Measurements from ENCODE around the gene MSLN.

The MSLN gene

GRCh38 chr16:723695-724094 lies 36.8 kb upstream of the MSLN start:
- no peak for FAIRE-seq

GRCh38 chr16:724188-725040 lies 36.1 kb upstream of the MSLN start:
- FAIRE-seq: no peak

- FAIRE-seq: no peak
Measured at GRCh38 chr16:725041-725376, 35.5 kb upstream of the MSLN start.

- FAIRE-seq: no peak
Measured at GRCh38 chr16:725463-726187, 34.9 kb upstream of the MSLN start.

GRCh38 chr16:726188-726437 lies 34.4 kb upstream of the MSLN start:
- FAIRE-seq: no peak

GRCh38 chr16:726438-727290 lies 33.9 kb upstream of the MSLN start, which contains the start of the genes CCDC78 and HAGHL:
CCDC78 (minus strand) TSS chr16:726443; CDS start chr16:726367, 76 bp downstream.
HAGHL (plus strand) TSS chr16:727106; CDS start chr16:727510, 404 bp downstream.
- no peak for FAIRE-seq

DNA sequence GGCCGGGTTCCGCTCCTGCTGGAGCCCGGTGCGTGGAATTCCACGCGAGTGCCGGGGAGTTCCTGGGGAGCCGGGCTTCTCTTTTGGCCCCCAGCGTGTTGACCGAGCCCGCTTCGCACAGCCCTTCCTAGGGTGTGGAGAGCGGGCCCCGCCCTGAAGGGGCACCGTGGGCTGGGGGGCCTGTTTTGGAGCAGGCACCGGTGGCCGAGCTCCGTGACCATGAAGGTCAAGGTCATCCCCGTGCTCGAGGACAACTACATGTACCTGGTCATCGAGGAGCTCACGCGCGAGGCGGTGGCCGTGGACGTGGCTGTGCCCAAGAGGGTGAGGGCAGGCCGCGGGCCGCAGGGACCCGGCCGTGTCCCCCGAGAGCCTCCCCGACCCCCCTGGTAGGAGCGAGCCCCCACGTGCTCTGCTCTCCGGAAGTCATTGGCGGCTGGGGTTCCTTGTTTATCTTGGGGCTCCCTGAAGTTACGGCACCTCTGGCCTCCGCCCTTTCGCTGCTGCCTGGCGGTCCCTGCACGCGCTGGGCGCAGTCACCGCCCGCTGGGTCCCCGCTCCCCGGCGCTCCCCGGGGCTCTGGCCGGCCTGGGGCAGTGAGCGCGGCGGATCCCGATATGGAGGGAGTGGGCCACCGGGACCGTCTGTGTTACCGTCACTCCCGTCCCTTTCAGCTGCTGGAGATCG lies 33.1 kb upstream of the MSLN start:
- no peak for FAIRE-seq

DNA sequence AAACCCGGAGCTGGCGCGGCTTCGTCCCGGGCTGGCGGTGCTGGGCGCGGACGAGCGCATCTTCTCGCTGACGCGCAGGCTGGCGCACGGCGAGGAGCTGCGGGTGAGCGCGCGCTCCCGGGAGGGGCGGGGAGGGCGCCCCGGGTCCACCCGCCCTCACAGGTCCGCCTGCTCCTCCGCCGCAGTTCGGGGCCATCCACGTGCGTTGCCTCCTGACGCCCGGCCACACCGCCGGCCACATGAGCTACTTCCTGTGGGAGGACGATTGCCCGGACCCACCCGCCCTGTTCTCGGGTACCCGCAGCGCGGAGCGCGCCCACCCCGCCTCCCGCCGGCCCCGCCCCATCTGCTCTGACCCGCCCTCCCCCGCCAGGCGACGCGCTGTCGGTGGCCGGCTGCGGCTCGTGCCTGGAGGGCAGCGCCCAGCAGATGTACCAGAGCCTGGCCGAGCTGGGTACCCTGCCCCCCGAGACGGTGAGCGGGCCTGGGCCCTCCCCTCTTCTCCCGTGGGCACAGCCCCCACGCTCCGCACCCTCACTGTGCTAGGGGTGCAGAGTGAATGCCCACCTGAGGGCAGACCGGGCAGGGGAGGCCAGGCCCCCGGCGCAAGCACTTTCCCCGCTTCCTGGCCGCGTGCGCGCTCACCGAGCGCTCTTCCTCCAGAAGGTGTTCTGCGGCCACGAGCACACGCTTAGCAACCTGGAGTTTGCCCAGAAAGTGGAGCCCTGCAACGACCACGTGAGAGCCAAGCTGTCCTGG lies 32.2 kb upstream of the MSLN start:
- no peak for FAIRE-seq

DNA sequence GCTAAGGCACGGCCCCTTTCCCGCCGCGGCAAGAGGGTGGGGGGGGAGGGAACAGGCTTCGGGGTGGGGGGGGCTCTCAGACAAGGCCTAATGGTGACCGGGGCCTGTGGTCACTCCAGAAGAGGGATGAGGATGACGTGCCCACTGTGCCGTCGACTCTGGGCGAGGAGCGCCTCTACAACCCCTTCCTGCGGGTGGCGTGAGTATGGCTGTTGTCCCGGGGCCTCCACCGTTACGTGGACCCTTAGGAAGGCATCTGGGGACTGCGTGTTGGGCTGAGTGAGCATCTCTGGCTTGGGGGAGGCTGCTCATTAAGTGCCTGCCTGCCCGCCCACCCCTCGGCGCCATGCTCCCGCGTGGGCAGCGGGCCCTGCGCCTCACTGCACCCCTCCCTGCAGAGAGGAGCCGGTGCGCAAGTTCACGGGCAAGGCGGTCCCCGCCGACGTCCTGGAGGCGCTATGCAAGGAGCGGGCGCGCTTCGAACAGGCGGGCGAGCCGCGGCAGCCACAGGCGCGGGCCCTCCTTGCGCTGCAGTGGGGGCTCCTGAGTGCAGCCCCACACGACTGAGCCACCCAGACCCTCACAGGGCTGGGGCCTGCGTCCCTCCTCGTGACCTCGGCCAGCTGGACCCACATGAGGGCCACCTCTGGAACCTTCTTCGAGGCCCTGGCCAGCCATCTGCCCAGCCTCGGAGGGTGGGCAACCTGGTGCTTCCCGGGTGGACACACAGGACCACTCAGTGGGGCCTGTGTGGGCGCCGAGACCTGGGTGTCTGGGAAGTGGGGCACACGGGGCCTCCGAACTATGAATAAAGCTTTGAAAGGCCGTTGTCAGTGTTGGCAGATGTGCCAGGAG lies 31.4 kb upstream of the MSLN start:
- no peak for FAIRE-seq

GRCh38 chr16:729768-730665 lies 30.5 kb upstream of the MSLN start:
- no peak for FAIRE-seq

GRCh38 chr16:730666-731509 lies 29.6 kb upstream of the MSLN start:
- FAIRE-seq: no peak

DNA sequence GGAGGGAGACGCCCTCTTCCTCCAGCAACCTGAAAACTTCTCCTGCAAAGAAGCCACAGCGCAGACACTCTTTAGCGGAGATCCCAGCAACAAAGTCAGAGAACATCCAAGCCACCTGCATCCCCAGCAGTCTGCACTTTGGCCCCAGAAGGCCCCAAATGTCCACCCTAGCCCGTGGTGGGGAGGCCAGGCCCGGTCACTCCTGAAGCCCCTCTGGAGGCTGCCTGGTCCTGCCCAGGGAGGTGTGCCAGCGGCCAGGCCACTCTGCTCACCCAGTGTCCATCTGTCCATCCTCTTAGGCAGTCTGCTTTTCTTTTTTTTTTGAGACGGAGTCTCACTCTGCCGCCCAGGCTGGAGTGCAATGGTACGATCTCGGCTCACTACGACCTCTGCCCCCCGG lies 28.2 kb upstream of the MSLN start:
- FAIRE-seq: no peak

GRCh38 chr16:732936-733335 lies 27.6 kb upstream of the MSLN start:
- FAIRE-seq: no peak

GRCh38 chr16:733382-734207 lies 26.9 kb upstream of the MSLN start:
- no peak for FAIRE-seq

DNA sequence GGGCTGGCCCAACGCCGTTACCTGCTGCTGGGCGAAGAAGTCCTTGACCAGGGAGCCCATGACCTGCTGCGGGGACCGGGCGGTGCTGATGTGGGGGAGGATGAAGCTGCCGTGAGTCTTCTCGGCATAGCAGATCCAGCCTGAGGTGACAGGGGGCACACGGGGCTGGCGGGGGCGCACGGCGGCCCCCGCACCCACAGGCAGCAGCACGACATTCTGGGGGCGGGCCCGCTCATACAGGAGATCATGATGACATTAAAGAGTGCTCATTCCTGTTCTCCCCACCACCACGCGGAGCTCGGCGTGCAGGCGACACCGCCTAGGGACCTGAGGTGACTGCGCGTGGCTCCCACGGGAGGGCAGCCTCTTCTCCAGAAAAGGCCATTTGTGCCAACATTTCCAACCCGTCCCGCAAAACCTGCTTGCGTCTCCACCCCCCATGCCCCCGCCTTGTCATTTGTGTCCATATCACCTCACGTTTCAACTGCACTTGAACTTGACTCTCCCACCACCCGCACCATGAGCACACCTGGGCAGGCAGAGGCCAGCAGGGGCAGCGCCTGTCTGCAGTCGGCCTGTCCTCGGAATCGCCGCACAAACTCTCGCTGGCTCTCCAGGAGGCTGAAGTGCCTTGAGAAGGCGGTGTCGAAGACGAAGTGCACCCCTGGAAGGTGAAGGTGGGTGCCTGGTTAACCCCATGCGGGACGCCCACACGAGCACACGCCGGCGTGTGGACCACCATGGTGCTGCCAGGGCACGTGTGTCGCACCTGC lies 26.1 kb upstream of the MSLN start:
- FAIRE-seq: no peak

DNA sequence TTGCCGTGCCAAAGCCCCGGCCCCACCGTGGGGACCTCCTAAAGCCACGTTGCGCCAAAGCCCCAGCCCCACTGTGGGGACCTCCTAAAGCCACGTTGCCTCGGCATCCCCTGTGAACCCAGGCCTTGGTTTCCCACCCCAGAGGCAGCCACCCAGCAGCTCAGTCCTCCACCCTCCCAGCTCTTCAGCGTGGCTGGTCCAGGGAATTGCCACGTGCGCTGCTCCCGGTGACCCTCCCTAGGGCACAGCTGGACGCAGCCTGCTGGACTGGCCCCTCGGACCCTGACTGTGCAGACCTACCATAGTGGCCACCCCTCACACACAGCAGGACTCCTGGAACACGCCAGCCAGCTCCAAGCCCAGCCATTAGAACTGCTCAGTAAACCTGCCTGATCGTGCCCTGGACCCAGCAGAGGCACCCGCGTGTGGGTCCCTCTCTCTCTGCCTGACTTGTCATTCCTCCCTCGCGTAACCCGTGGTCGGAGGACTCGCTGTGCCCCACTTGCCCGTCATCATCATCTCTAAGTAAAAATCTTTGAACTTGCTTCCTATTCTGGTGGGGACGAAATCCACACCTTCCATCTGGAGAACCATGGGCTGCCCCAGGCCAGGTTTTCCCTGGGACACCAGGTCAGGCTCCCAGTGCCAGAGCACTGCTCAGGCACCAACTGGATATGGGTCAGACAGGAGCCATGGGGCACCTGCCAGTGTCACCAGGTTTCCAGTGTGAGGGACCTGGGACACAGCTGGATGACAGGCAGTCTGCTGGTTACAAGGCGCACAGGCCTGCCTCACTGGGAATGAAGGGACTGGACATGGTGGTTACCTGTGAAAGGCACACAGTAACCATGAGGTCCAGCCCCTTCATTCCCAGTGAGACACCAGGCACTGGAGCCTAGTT lies 25.3 kb upstream of the MSLN start:
- no peak for FAIRE-seq
